ENCODE results near the gene IL12RB1. TPM values are rescaled to one million over a fixed set of nuclear protein-coding genes. Genes with fewer than 3 reads are reported as not detected.

IL12RB1 gene
- total and polyA plus RNA-seq, 2 donors (not counting 3 experiments of a cell fraction or from before 2014, with no cell fraction given), result not detected

DNA sequence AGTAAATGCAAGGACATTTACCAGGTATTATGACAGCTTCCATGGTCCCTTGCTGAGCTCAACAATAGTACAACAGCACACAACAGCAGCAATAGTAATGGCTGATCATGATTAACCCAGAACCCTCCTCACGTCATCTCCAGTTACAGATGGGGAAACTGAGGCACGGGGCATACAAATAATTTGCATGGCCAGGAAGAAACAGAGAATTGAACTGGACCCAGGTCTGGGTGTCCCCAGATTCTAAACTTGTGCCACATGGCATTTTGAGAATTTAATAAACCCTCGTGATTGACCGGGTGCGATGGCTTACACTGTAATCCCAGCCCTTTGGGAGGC is 18.0 kb upstream of the IL12RB1 start:
- no peak overlapping the region for H3K9ac ChIP-seq (replicated peaks; ENCODE audit: extremely low read depth, insufficient read depth, low read length)
- DNase-seq (ENCODE audit: low read depth, low spot score) (no peak), FAIRE-seq (peak; percentile 12)
- H3K9me3 ChIP-seq (replicated peaks; ENCODE audit: control insufficient read depth, insufficient read depth, low read length), result no peaks in the 10 kb centered on the region
- no peak overlapping the region for H3K27ac ChIP-seq (ENCODE audit: insufficient read depth, low read depth, low read length)
- no TSS peak for BruUV-seq (replicated peaks)
- peak overlapping the region; percentile 17 for H2AFZ ChIP-seq (ENCODE audit: low read depth, low read length)
- CTCF ChIA-PET, result interaction anchor here (2.4 kb wide), 1 partner anchor 8 kb away, joined by 13 read pairs; no protein-coding TSS in a partner anchor
- dilution Hi-C loops (cut with MboI; ENCODE audit: extremely low pct_ligation_motif_present, low sequenced_read_pairs), result no loop called here
- intact Hi-C loops (cut with micrococcal nuclease), result no loop called here
- no peaks in the 10 kb centered on the region for H3K4me1 ChIP-seq (ENCODE audit: control insufficient read depth, extremely low read depth, insufficient read depth, low read length)
- H3K4me3 ChIP-seq (replicated peaks in 1 of 3; ENCODE audit: insufficient read depth in 1 of 3, low read depth in 1 of 3, low read length in 3 of 3), result peak overlapping the region in 1 of 3 experiments; percentile 10
- peaks cover 2 to 4% of the 10 kb centered on the region in 2 experiments for H3K27me3 ChIP-seq (ENCODE audit: control insufficient read depth in 2 of 2, insufficient read depth in 2 of 2, low read length in 2 of 2)
- TF ChIP-seq JUN (IDR thresholded peaks at IDR 0.05; ENCODE audit: borderline replicate concordance, insufficient read depth, insufficient read length, low read depth) (no peak), FOS (IDR thresholded peaks at IDR 0.05; ENCODE audit: borderline replicate concordance, insufficient read depth, low read length) (no peak), EZH2 (IDR thresholded peaks at IDR 0.05; ENCODE audit: borderline replicate concordance, low read depth, low read length, severe bottlenecking) (no peak), POLR2A (IDR thresholded peaks at IDR 0.05; ENCODE audit: low read depth, low read length) (no peak), POLR2AphosphoS5 (IDR thresholded peaks at IDR 0.05; ENCODE audit: insufficient read depth, low read depth, low read length) (no peak), GATA2 (IDR thresholded peaks at IDR 0.05; ENCODE audit: insufficient read depth, insufficient read length, low read depth, low read length) (no peak), MYC (IDR thresholded peaks at IDR 0.05; ENCODE audit: low read depth, low read length) (no peak)
- TF ChIP-seq, protein P1, sequence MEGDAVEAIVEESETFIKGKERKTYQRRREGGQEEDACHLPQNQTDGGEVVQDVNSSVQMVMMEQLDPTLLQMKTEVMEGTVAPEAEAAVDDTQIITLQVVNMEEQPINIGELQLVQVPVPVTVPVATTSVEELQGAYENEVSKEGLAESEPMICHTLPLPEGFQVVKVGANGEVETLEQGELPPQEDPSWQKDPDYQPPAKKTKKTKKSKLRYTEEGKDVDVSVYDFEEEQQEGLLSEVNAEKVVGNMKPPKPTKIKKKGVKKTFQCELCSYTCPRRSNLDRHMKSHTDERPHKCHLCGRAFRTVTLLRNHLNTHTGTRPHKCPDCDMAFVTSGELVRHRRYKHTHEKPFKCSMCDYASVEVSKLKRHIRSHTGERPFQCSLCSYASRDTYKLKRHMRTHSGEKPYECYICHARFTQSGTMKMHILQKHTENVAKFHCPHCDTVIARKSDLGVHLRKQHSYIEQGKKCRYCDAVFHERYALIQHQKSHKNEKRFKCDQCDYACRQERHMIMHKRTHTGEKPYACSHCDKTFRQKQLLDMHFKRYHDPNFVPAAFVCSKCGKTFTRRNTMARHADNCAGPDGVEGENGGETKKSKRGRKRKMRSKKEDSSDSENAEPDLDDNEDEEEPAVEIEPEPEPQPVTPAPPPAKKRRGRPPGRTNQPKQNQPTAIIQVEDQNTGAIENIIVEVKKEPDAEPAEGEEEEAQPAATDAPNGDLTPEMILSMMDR (IDR thresholded peaks at IDR 0.05; ENCODE audit: extremely low read depth in 1 of 2, insufficient read depth in 1 of 2, low read depth in 1 of 2, low read length in 2 of 2), result no peak
- TF ChIP-seq, protein P2, sequence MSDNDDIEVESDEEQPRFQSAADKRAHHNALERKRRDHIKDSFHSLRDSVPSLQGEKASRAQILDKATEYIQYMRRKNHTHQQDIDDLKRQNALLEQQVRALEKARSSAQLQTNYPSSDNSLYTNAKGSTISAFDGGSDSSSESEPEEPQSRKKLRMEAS (IDR thresholded peaks at IDR 0.05; ENCODE audit: insufficient read depth, insufficient read length), result no peak
- POLR2A ChIA-PET, result no interaction called here
- H3K79me2 ChIP-seq (ENCODE audit: control insufficient read depth, insufficient read depth, low read length), result no peaks in the 10 kb centered on the region
- no peaks in the 10 kb centered on the region for H3K36me3 ChIP-seq (ENCODE audit: control insufficient read depth in 2 of 2, extremely low read depth in 1 of 2, insufficient read depth in 2 of 2, low read length in 2 of 2)
- no peaks in the 10 kb centered on the region for H4K20me1 ChIP-seq (replicated peaks; ENCODE audit: control insufficient read depth, extremely low read depth, insufficient read depth, low read length)
- no peaks in the 10 kb centered on the region for H3K9me1 ChIP-seq (replicated peaks; ENCODE audit: control insufficient read depth, extremely low read depth, insufficient read depth, low read length)
- H3K4me2 ChIP-seq (ENCODE audit: insufficient read depth, low read length), result peak overlapping the region; percentile 12

All from endothelial cell of umbilical vein (primary cell).